WTC11 (cell line): ENCODE measurements around the gene OPN4. TPM values are rescaled to one million over a fixed set of nuclear protein-coding genes. Genes with fewer than 3 reads are reported as not detected.

Source experiments
- ATF1 ChIP-seq: sonication (generic); formaldehyde crosslinking; IDR thresholded peaks from 2 replicates; pipeline ENCODE4 v1.8.1; 2023; ENCODE audit warnings: mild to moderate bottlenecking, moderate library complexity, missing genetic modification reagents
- MYBL2 ChIP-seq: sonication (generic); formaldehyde crosslinking; IDR thresholded peaks from 2 replicates; pipeline ENCODE4 v1.8.1; 2023; ENCODE audit warnings: mild to moderate bottlenecking, moderate library complexity, missing genetic modification reagents
- NFATC4 ChIP-seq: fragments of 250-450 bp; sonication (Bioruptor Pico); IDR thresholded peaks from 2 replicates; pipeline ENCODE4 v1.9.0; 2021; ENCODE audit warnings: mild to moderate bottlenecking
- OVOL2 ChIP-seq: fragments of 250-450 bp; sonication (Bioruptor Pico); IDR thresholded peaks from 2 replicates; pipeline ENCODE4 v1.9.0; 2021; ENCODE audit warnings: mild to moderate bottlenecking, borderline replicate concordance
- TCF7 ChIP-seq: sonication (generic); formaldehyde crosslinking; IDR thresholded peaks from 2 replicates; pipeline ENCODE4 v1.8.0; 2022; ENCODE audit warnings: mild to moderate bottlenecking, low read depth, missing genetic modification reagents, moderate library complexity
- ZNF138 ChIP-seq: sonication (generic); formaldehyde crosslinking; conservative IDR thresholded peaks from 2 replicates; pipeline ENCODE4 v1.8.1; 2022; ENCODE audit warnings: mild to moderate bottlenecking, moderate library complexity, missing genetic modification reagents
- total RNA-seq: library from RNA; stranded (reverse); gene quantifications from 3 replicates; pipeline ENCODE4 v1.2.3, GENCODE V29; 2021
- TF ChIP-seq, protein P1 (sequence below): sonication (generic); formaldehyde crosslinking; conservative IDR thresholded peaks from 2 replicates; pipeline ENCODE4 v1.8.1; 2023; ENCODE audit warnings: mild to moderate bottlenecking, low read depth, missing genetic modification reagents, moderate library complexity
- TF ChIP-seq, protein P2 (sequence below): sonication (generic); formaldehyde crosslinking; IDR thresholded peaks from 2 replicates; pipeline ENCODE4 v1.8.1; 2023; ENCODE audit warnings: mild to moderate bottlenecking, missing genetic modification reagents
- TF ChIP-seq, protein P3 (sequence below): fragments of 250-450 bp; sonication (Bioruptor Pico); IDR thresholded peaks from 2 replicates; pipeline ENCODE4 v1.9.0; 2021; ENCODE audit warnings: mild to moderate bottlenecking
- TF ChIP-seq, protein P4 (sequence below): fragments of 250-450 bp; sonication (Bioruptor Pico); IDR thresholded peaks from 2 replicates; pipeline ENCODE4 v1.9.0; 2021; ENCODE audit warnings: mild to moderate bottlenecking, borderline replicate concordance
- TF ChIP-seq, protein P5 (sequence below): sonication (generic); formaldehyde crosslinking; IDR thresholded peaks from 2 replicates; pipeline ENCODE4 v1.8.0; 2023; ENCODE audit warnings: missing genetic modification reagents, mild to moderate bottlenecking, borderline replicate concordance
- TF ChIP-seq, protein P6 (sequence below): sonication (generic); formaldehyde crosslinking; IDR thresholded peaks from 2 replicates; pipeline ENCODE4 v1.8.1; 2022; ENCODE audit warnings: missing genetic modification reagents, borderline replicate concordance

The OPN4 gene
- total RNA-seq, 1 experiment from 2014 or later: not detected

DNA sequence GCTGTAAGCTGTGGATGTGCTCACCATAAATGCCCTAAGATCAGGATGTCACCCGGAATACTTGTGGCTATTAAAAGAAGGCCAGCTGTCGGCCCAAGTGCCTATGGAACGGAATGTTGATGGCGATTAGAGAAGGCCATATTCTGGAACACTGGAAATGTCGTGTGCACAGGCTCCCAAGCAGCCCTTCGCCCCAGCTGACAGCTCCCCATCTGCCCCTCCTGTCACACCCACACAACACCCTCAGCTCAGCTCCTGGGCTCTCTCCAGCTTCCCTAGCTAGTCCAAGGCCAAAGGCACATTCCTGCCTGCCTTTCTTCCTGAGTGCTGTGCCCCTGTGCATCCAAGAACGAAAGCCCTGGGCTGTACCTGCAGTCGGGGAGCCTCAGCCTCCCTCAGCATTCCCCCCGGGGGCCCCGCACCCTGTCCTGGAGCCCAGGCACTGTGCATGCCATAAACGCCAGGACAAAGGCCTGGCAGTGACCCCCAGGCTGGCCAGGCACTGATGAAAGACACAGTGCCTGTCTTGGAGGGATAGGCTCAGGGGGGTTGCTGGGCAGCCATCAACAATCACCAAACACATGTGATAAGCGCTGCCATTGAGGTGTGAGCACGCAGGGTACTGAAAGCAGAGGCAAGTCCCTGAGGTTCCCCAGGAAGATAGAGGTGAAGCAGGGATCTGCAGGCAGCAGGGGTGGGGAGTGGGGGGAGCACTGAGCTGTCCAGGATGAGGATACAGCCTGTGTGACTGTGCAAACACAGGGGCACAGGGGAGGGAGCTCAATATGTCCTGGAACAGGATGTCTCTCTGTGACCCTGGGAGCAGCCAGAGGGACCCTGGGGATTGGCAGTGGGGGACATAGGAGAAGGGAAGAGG is 10.2 kb downstream of the OPN4 start (continued):
- TF ChIP-seq, protein P1, sequence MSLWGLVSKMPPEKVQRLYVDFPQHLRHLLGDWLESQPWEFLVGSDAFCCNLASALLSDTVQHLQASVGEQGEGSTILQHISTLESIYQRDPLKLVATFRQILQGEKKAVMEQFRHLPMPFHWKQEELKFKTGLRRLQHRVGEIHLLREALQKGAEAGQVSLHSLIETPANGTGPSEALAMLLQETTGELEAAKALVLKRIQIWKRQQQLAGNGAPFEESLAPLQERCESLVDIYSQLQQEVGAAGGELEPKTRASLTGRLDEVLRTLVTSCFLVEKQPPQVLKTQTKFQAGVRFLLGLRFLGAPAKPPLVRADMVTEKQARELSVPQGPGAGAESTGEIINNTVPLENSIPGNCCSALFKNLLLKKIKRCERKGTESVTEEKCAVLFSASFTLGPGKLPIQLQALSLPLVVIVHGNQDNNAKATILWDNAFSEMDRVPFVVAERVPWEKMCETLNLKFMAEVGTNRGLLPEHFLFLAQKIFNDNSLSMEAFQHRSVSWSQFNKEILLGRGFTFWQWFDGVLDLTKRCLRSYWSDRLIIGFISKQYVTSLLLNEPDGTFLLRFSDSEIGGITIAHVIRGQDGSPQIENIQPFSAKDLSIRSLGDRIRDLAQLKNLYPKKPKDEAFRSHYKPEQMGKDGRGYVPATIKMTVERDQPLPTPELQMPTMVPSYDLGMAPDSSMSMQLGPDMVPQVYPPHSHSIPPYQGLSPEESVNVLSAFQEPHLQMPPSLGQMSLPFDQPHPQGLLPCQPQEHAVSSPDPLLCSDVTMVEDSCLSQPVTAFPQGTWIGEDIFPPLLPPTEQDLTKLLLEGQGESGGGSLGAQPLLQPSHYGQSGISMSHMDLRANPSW (CRISPR knock-in tag): no peak
- TF ChIP-seq ZNF138 (CRISPR knock-in tag) (no peak), NFATC4 (CRISPR knock-in tag) (no peak), MYBL2 (CRISPR knock-in tag) (no peak), OVOL2 (CRISPR knock-in tag) (no peak), ATF1 (CRISPR knock-in tag) (no peak), TCF7 (no peak)
- TF ChIP-seq, protein P2, sequence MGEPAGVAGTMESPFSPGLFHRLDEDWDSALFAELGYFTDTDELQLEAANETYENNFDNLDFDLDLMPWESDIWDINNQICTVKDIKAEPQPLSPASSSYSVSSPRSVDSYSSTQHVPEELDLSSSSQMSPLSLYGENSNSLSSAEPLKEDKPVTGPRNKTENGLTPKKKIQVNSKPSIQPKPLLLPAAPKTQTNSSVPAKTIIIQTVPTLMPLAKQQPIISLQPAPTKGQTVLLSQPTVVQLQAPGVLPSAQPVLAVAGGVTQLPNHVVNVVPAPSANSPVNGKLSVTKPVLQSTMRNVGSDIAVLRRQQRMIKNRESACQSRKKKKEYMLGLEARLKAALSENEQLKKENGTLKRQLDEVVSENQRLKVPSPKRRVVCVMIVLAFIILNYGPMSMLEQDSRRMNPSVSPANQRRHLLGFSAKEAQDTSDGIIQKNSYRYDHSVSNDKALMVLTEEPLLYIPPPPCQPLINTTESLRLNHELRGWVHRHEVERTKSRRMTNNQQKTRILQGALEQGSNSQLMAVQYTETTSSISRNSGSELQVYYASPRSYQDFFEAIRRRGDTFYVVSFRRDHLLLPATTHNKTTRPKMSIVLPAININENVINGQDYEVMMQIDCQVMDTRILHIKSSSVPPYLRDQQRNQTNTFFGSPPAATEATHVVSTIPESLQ (CRISPR knock-in tag): no peak
- TF ChIP-seq, protein P3, sequence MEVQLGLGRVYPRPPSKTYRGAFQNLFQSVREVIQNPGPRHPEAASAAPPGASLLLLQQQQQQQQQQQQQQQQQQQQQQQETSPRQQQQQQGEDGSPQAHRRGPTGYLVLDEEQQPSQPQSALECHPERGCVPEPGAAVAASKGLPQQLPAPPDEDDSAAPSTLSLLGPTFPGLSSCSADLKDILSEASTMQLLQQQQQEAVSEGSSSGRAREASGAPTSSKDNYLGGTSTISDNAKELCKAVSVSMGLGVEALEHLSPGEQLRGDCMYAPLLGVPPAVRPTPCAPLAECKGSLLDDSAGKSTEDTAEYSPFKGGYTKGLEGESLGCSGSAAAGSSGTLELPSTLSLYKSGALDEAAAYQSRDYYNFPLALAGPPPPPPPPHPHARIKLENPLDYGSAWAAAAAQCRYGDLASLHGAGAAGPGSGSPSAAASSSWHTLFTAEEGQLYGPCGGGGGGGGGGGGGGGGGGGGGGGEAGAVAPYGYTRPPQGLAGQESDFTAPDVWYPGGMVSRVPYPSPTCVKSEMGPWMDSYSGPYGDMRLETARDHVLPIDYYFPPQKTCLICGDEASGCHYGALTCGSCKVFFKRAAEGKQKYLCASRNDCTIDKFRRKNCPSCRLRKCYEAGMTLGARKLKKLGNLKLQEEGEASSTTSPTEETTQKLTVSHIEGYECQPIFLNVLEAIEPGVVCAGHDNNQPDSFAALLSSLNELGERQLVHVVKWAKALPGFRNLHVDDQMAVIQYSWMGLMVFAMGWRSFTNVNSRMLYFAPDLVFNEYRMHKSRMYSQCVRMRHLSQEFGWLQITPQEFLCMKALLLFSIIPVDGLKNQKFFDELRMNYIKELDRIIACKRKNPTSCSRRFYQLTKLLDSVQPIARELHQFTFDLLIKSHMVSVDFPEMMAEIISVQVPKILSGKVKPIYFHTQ (CRISPR knock-in tag): no peak
- TF ChIP-seq, protein P4, sequence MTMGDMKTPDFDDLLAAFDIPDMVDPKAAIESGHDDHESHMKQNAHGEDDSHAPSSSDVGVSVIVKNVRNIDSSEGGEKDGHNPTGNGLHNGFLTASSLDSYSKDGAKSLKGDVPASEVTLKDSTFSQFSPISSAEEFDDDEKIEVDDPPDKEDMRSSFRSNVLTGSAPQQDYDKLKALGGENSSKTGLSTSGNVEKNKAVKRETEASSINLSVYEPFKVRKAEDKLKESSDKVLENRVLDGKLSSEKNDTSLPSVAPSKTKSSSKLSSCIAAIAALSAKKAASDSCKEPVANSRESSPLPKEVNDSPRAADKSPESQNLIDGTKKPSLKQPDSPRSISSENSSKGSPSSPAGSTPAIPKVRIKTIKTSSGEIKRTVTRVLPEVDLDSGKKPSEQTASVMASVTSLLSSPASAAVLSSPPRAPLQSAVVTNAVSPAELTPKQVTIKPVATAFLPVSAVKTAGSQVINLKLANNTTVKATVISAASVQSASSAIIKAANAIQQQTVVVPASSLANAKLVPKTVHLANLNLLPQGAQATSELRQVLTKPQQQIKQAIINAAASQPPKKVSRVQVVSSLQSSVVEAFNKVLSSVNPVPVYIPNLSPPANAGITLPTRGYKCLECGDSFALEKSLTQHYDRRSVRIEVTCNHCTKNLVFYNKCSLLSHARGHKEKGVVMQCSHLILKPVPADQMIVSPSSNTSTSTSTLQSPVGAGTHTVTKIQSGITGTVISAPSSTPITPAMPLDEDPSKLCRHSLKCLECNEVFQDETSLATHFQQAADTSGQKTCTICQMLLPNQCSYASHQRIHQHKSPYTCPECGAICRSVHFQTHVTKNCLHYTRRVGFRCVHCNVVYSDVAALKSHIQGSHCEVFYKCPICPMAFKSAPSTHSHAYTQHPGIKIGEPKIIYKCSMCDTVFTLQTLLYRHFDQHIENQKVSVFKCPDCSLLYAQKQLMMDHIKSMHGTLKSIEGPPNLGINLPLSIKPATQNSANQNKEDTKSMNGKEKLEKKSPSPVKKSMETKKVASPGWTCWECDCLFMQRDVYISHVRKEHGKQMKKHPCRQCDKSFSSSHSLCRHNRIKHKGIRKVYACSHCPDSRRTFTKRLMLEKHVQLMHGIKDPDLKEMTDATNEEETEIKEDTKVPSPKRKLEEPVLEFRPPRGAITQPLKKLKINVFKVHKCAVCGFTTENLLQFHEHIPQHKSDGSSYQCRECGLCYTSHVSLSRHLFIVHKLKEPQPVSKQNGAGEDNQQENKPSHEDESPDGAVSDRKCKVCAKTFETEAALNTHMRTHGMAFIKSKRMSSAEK (CRISPR knock-in tag): no peak
- TF ChIP-seq, protein P5, sequence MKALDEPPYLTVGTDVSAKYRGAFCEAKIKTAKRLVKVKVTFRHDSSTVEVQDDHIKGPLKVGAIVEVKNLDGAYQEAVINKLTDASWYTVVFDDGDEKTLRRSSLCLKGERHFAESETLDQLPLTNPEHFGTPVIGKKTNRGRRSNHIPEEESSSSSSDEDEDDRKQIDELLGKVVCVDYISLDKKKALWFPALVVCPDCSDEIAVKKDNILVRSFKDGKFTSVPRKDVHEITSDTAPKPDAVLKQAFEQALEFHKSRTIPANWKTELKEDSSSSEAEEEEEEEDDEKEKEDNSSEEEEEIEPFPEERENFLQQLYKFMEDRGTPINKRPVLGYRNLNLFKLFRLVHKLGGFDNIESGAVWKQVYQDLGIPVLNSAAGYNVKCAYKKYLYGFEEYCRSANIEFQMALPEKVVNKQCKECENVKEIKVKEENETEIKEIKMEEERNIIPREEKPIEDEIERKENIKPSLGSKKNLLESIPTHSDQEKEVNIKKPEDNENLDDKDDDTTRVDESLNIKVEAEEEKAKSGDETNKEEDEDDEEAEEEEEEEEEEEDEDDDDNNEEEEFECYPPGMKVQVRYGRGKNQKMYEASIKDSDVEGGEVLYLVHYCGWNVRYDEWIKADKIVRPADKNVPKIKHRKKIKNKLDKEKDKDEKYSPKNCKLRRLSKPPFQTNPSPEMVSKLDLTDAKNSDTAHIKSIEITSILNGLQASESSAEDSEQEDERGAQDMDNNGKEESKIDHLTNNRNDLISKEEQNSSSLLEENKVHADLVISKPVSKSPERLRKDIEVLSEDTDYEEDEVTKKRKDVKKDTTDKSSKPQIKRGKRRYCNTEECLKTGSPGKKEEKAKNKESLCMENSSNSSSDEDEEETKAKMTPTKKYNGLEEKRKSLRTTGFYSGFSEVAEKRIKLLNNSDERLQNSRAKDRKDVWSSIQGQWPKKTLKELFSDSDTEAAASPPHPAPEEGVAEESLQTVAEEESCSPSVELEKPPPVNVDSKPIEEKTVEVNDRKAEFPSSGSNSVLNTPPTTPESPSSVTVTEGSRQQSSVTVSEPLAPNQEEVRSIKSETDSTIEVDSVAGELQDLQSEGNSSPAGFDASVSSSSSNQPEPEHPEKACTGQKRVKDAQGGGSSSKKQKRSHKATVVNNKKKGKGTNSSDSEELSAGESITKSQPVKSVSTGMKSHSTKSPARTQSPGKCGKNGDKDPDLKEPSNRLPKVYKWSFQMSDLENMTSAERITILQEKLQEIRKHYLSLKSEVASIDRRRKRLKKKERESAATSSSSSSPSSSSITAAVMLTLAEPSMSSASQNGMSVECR: no peak
- TF ChIP-seq, protein P6, sequence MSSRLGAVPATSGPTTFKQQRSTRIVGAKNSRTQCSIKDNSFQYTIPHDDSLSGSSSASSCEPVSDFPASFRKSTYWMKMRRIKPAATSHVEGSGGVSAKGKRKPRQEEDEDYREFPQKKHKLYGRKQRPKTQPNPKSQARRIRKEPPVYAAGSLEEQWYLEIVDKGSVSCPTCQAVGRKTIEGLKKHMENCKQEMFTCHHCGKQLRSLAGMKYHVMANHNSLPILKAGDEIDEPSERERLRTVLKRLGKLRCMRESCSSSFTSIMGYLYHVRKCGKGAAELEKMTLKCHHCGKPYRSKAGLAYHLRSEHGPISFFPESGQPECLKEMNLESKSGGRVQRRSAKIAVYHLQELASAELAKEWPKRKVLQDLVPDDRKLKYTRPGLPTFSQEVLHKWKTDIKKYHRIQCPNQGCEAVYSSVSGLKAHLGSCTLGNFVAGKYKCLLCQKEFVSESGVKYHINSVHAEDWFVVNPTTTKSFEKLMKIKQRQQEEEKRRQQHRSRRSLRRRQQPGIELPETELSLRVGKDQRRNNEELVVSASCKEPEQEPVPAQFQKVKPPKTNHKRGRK (CRISPR knock-in tag): no peak
